Glutamatergic neuron (in vitro differentiated cells): ENCODE measurements around the gene YAP1. TPM values are rescaled to one million over a fixed set of nuclear protein-coding genes. Genes with fewer than 3 reads are reported as not detected.
"Not testable (repeated sequence)": the region's sequence is repeated elsewhere in the genome, so short reads cannot be mapped to it uniquely, and the experiment has no call there.

Experiments
- DNase-seq: peaks from one replicate; pipeline ENCODE4 v3.0.0; 2022
- H3K27ac Mint-ChIP-seq: one replicate; pipeline ENCODE4 v1.8.0; 2020; ENCODE audit warnings: mild to moderate bottlenecking, mixed read lengths, inconsistent platforms; ENCODE audit not compliant: unreplicated experiment
- H3K27me3 Mint-ChIP-seq: one replicate; pipeline ENCODE4 v1.8.0; 2020; ENCODE audit warnings: mild to moderate bottlenecking, moderate library complexity, mixed read lengths, inconsistent platforms; ENCODE audit not compliant: unreplicated experiment
- H3K36me3 Mint-ChIP-seq: one replicate; pipeline ENCODE4 v1.8.0; 2020; ENCODE audit warnings: mild to moderate bottlenecking, mixed read lengths, inconsistent platforms; ENCODE audit not compliant: unreplicated experiment
- H3K4me1 Mint-ChIP-seq: one replicate; pipeline ENCODE4 v1.8.0; 2020; ENCODE audit warnings: mild to moderate bottlenecking, low read depth, mixed read lengths, inconsistent platforms; ENCODE audit not compliant: unreplicated experiment
- H3K4me3 Mint-ChIP-seq: one replicate; pipeline ENCODE4 v1.8.0; 2020; ENCODE audit warnings: mild to moderate bottlenecking, mixed read lengths, inconsistent platforms; ENCODE audit not compliant: unreplicated experiment
- H3K9me3 Mint-ChIP-seq: one replicate; pipeline ENCODE4 v1.8.0; 2020; ENCODE audit warnings: mild to moderate bottlenecking, moderate library complexity, mixed read lengths, inconsistent platforms; ENCODE audit not compliant: unreplicated experiment
- total RNA-seq: library from RNA; stranded (reverse); fragmentation: NEBNext Ultra II Directional; extraction: Animal tissue kit (Norgen Biotek cat#: 25700); gene quantifications from one replicate; pipeline ENCODE4 v1.2.1, GENCODE V29; 2021; ENCODE audit not compliant: unreplicated experiment
- TF ChIP-seq, protein P1 (sequence below): fragments of 200-600 bp; sonication (generic); IDR thresholded peaks from one replicate; pipeline ENCODE4 v1.5.0; 2021; ENCODE audit not compliant: partially characterized antibody, unreplicated experiment

Gene YAP1
- total RNA-seq, 1 donor from 2014 or later = 1.3 TPM

DNA sequence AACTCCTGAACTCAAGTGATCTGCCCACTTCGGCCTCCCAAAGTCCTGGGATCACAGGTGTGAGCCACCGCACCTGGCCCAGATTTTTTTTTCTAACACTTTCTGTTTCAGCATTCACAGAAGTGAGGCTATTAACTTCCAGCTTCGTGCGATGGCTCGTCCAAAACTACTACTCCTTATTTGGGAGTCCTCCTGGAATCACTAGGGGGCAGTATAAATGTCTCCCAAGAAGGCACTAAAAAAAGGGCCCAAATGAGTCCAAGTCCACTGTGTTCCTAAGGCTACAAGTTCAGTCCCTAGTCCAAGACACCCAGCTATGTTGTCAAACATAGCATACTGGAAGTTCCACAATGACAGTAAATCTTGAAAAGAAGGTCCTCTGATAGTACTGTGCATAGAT, 143.8 kb downstream of the YAP1 start:
- Mint-ChIP-seq H3K36me3 (no peaks in the 10 kb centered on the region), H3K27ac (no peak overlapping the region), H3K27me3 (no peaks in the 10 kb centered on the region), H3K4me3 (no peak overlapping the region), H3K9me3 (no peaks in the 10 kb centered on the region), H3K4me1 (no peaks in the 10 kb centered on the region)
- TF ChIP-seq, protein P1, sequence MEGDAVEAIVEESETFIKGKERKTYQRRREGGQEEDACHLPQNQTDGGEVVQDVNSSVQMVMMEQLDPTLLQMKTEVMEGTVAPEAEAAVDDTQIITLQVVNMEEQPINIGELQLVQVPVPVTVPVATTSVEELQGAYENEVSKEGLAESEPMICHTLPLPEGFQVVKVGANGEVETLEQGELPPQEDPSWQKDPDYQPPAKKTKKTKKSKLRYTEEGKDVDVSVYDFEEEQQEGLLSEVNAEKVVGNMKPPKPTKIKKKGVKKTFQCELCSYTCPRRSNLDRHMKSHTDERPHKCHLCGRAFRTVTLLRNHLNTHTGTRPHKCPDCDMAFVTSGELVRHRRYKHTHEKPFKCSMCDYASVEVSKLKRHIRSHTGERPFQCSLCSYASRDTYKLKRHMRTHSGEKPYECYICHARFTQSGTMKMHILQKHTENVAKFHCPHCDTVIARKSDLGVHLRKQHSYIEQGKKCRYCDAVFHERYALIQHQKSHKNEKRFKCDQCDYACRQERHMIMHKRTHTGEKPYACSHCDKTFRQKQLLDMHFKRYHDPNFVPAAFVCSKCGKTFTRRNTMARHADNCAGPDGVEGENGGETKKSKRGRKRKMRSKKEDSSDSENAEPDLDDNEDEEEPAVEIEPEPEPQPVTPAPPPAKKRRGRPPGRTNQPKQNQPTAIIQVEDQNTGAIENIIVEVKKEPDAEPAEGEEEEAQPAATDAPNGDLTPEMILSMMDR = no peak
- DNase-seq = no peak

- Mint-ChIP-seq H3K4me1 (no peaks in the 10 kb centered on the region), H3K9me3 (no peaks in the 10 kb centered on the region), H3K27me3 (no peaks in the 10 kb centered on the region), H3K27ac (no peak overlapping the region), H3K36me3 (no peaks in the 10 kb centered on the region), H3K4me3 (no peak overlapping the region)
- no peak for DNase-seq
- TF ChIP-seq, protein P1 = no peak
Observed at GRCh38 chr11:102256251-102256650, 146.0 kb downstream of the YAP1 start.

- H3K27ac Mint-ChIP-seq = no peak overlapping the region
- DNase-seq = no peak
Observed at GRCh38 chr11:102260241-102260640, 150.0 kb downstream of the YAP1 start.

GRCh38 chr11:102263379-102264003, 153.2 kb downstream of the YAP1 start:
- no peaks in the 10 kb centered on the region for H3K36me3 Mint-ChIP-seq
- H3K27me3 Mint-ChIP-seq = no peaks in the 10 kb centered on the region
- no peaks in the 10 kb centered on the region for H3K9me3 Mint-ChIP-seq
- H3K27ac Mint-ChIP-seq = no peak overlapping the region
- TF ChIP-seq, protein P1 = no peak
- H3K4me1 Mint-ChIP-seq = no peaks in the 10 kb centered on the region
- H3K4me3 Mint-ChIP-seq = no peak overlapping the region
- DNase-seq = no peak

More at GRCh38 chr11:102260241-102260640, 150.0 kb downstream of the YAP1 start:
- Mint-ChIP-seq H3K4me3 (no peak overlapping the region), H3K27me3 (no peaks in the 10 kb centered on the region), H3K36me3 (no peaks in the 10 kb centered on the region), H3K9me3 (no peaks in the 10 kb centered on the region), H3K4me1 (no peaks in the 10 kb centered on the region)
- TF ChIP-seq, protein P1 = no peak

- not testable (repeated sequence) for H3K4me3 Mint-ChIP-seq, H3K9me3 Mint-ChIP-seq, DNase-seq, H3K36me3 Mint-ChIP-seq, H3K27me3 Mint-ChIP-seq, H3K4me1 Mint-ChIP-seq, H3K27ac Mint-ChIP-seq
Observed at GRCh38 chr11:102264704-102265103, 154.5 kb downstream of the YAP1 start.
